Nephron (organoid): Measurements from ENCODE around the gene ERGIC1.

Experiments used
- H3K27ac Mint-ChIP-seq, 3 experiments: 2 replicates each; pipeline ENCODE4 v1.8.0; 2020; ENCODE audit warnings: mixed read lengths in 3 of 3, mild to moderate bottlenecking in 2 of 3, moderate library complexity in 1 of 3
- H3K27me3 Mint-ChIP-seq: 2 replicates; pipeline ENCODE4 v1.8.0; 2021; ENCODE audit warnings: low read depth, mild to moderate bottlenecking, moderate library complexity, mixed read lengths
- H3K36me3 Mint-ChIP-seq: 2 replicates; pipeline ENCODE4 v1.8.0; 2020; ENCODE audit warnings: low read depth, mixed read lengths
- H3K4me1 Mint-ChIP-seq: 2 replicates; pipeline ENCODE4 v1.8.0; 2020; ENCODE audit warnings: mixed read lengths
- H3K4me3 Mint-ChIP-seq, 3 experiments: 2 replicates each; pipeline ENCODE4 v1.8.0; 2020; ENCODE audit warnings: mild to moderate bottlenecking in 3 of 3, mixed read lengths in 3 of 3, moderate library complexity in 2 of 3
- H3K9me3 Mint-ChIP-seq: 2 replicates; pipeline ENCODE4 v1.8.0; 2020; ENCODE audit warnings: mixed read lengths
- CTCF ChIP-seq, 3 experiments: fragments of 200-600 bp; sonication (generic); IDR thresholded peaks; one replicate each; pipeline ENCODE4 v1.5.0; 2021; ENCODE audit warnings: antibody characterized with exemption in 3 of 3; ENCODE audit not compliant: unreplicated experiment in 3 of 3

Gene ERGIC1

GRCh38 chr5:172830275-172830799 lies 3.7 kb upstream of the ERGIC1 start:
- Mint-ChIP-seq H3K27me3 (peaks cover 12% of the 10 kb centered on the region), H3K27ac (peak overlapping the region in 2 of 3 experiments; percentile 50 to 68)

GRCh38 chr5:172830876-172831662 lies 3.0 kb upstream of the ERGIC1 start:
- H3K36me3 Mint-ChIP-seq: peaks cover 6% of the 10 kb centered on the region
- H3K4me3 Mint-ChIP-seq: peak overlapping the region in 2 of 3 experiments; percentile 25 to 61
- no peak for TF ChIP-seq CTCF (IDR thresholded peaks at IDR 0.05; ENCODE audit: unreplicated experiment in 3 of 3)
- peaks cover 29% of the 10 kb centered on the region for H3K4me1 Mint-ChIP-seq
- peak overlapping the region in 2 of 3 experiments; percentile 50 to 68 for H3K27ac Mint-ChIP-seq
- H3K27me3 Mint-ChIP-seq: peaks cover 9% of the 10 kb centered on the region
- peaks cover 12% of the 10 kb centered on the region for H3K9me3 Mint-ChIP-seq

More at GRCh38 chr5:172830275-172830799, 3.7 kb upstream of the ERGIC1 start:
- Mint-ChIP-seq H3K4me3 (peak overlapping the region in 1 of 3 experiments; percentile 61), H3K9me3 (peaks cover 19% of the 10 kb centered on the region), H3K36me3 (peaks cover 6% of the 10 kb centered on the region), H3K4me1 (peaks cover 22% of the 10 kb centered on the region)
- TF ChIP-seq CTCF (IDR thresholded peaks at IDR 0.05; ENCODE audit: unreplicated experiment in 3 of 3): no peak

- Mint-ChIP-seq H3K27ac (peak overlapping the region; percentile 48 to 93 (median 90)), H3K27me3 (peaks cover 3% of the 10 kb centered on the region), H3K36me3 (no peaks in the 10 kb centered on the region), H3K4me1 (peaks cover 44% of the 10 kb centered on the region), H3K4me3 (peak overlapping the region; percentile 84 to 94 (median 90)), H3K9me3 (peaks cover 2% of the 10 kb centered on the region)
- TF ChIP-seq CTCF (IDR thresholded peaks at IDR 0.05; ENCODE audit: unreplicated experiment in 3 of 3): no peak
These were observed 1.4 kb upstream of the ERGIC1 start for GRCh38 chr5:172832383-172833315.

- no peak for TF ChIP-seq CTCF (IDR thresholded peaks at IDR 0.05; ENCODE audit: unreplicated experiment in 3 of 3)
- no peaks in the 10 kb centered on the region for H3K36me3 Mint-ChIP-seq
- peaks cover 44% of the 10 kb centered on the region for H3K4me1 Mint-ChIP-seq
- H3K9me3 Mint-ChIP-seq: no peaks in the 10 kb centered on the region
- H3K27ac Mint-ChIP-seq: peak overlapping the region; percentile 48 to 93 (median 90)
- H3K27me3 Mint-ChIP-seq: peaks cover 3% of the 10 kb centered on the region
- H3K4me3 Mint-ChIP-seq: peak overlapping the region; percentile 84 to 94 (median 90)
These were observed 722 bp upstream of the ERGIC1 start for GRCh38 chr5:172833372-172833685.

- Mint-ChIP-seq H3K9me3 (no peaks in the 10 kb centered on the region), H3K27me3 (no peaks in the 10 kb centered on the region), H3K4me3 (peak overlapping the region; percentile 85 to 90 (median 90)), H3K4me1 (peaks cover 40% of the 10 kb centered on the region), H3K27ac (peak overlapping the region in 2 of 3 experiments; percentile 40 to 51), H3K36me3 (no peaks in the 10 kb centered on the region)
- no peak for TF ChIP-seq CTCF (IDR thresholded peaks at IDR 0.05; ENCODE audit: unreplicated experiment in 3 of 3)
These were observed 601 bp downstream of the ERGIC1 start for GRCh38 chr5:172834415-172835289.
